CD4-positive, alpha-beta T cell treated with Interleukin-15 for 1 hour (primary cell): ENCODE data around the gene PORCN.
A peak's percentile ranks its signal among the peaks of the same experiment; 100 is the strongest.

Experiments used
- DNase-seq: peaks from one replicate; pipeline ENCODE4 v3.0.0-alpha.2; 2020

PORCN gene

DNA sequence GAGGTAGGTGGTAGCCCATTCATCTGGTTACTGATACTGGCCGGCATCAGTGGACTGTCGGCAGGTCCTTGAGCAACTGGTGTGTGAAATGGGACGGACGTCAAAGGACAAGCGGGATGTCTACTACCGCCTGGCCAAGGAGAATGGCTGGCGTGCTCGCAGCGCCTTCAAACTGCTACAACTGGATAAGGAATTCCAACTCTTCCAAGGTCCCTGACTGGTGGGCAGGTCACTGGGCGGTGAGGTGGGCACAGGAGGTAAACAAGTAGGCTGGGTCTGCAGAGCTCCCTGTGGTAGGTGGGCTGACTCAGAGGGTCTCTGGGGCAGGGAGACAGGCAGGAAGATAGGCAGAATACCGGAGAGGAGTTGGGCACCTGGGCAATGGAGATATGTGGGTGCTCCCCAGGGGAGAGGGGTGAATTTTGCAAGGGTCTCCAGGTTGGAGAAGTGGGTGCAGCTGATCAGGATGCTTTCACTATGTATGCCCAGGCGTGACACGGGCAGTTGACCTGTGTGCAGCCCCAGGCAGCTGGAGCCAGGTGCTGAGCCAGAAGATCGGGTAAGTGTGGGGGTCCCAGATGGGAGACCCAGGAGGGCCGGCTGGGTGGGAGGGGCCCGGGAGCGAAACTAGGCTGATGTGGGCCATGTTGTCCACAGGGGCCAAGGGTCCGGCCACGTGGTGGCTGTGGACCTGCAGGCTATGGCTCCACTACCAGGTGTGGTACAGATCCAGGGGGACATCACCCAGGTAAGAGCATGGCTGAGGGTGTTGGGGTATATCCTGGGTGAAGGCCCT, 30.6 kb upstream of the PORCN start:
- DNase-seq, result no peak

DNA sequence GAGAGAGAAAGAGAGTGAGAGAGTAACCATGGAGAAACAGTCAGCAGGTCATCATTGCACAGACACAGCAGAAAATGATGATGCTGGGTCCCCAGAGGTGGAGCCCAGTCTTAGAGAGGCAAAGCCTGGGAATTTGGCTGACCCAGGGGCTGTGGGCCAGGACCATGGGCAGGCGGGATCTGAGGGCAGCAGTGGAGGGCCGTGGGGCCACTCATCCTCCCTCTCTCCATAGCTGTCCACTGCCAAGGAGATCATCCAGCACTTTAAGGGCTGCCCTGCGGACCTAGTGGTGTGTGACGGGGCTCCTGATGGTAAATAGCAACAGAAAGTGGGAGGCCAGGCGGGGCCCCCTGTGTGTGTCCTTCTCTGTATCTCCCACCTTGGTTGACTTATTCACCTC, 30.0 kb upstream of the PORCN start:
- DNase-seq, result no peak

DNA sequence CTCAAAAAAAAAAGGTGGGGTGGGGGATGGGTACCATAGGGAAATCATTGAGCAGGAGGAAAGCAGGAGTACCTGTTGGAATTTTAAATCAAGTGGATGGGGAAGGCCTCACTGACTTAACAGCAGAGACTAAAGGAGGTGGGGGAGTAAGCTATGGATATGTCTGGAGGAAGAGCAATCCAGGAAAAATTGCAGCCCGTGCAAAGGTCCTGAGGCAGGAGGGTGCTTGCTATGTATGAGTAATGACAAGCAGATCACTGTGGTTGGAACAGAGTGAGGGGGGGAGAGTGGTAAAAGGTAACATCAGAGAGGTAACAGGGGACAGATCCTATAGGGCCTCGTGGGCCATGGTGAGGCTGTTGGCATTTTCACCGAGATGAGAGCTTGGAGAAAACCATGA, 28.6 kb upstream of the PORCN start:
- no peak for DNase-seq

- DNase-seq, result no peak
These were observed 28.2 kb upstream of the PORCN start for GRCh38 chrX:48480583-48480982.

DNA sequence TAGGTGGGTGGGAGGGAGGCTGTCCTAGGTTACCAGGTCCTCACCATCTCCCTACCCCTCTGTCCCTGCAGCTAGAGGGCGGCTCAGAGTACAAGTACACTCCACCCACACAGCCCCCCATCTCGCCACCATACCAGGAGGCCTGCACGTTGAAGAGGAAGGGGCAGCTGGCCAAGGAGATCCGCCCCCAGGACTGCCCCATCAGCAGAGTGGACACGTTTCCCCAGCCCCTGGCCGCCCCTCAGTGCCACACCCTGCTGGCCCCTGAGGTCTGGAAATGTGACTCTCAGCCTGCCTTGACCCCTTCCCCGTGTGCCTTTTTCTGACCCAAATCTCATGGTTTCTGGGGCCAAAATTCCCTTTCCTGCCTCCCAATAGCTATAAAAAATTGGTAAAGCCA, 26.3 kb upstream of the PORCN start:
- DNase-seq, result no peak

- peak; percentile 53 for DNase-seq
These were observed 21.4 kb upstream of the PORCN start for GRCh38 chrX:48487362-48487798.

GRCh38 chrX:48488034-48488433, 20.8 kb upstream of the PORCN start:
- no peak for DNase-seq

- no peak for DNase-seq
These were observed 19.5 kb upstream of the PORCN start for GRCh38 chrX:48489296-48489695.

GRCh38 chrX:48489892-48490291, 18.9 kb upstream of the PORCN start:
- no peak for DNase-seq

GRCh38 chrX:48490661-48491060, 18.1 kb upstream of the PORCN start:
- no peak for DNase-seq

DNA sequence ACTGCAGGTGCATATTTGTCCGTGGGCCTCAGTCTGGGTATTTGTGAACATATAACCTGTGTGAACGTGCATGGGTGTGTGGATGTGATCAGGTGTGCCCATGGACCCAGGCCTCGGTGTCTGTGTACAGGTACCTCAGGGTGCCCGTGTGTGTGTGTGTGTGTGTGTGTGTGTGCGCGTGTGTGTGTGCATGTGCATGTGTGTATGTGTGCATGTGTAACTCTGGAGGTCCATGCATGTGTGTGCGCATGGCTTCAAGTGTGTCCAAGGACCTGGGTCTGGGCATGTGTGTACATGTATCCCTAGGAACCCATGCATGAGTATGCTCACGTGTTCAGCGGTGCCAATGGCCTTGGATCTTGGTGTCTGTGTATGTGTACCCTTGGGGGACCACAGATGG, 17.0 kb upstream of the PORCN start:
- DNase-seq, result no peak

DNA sequence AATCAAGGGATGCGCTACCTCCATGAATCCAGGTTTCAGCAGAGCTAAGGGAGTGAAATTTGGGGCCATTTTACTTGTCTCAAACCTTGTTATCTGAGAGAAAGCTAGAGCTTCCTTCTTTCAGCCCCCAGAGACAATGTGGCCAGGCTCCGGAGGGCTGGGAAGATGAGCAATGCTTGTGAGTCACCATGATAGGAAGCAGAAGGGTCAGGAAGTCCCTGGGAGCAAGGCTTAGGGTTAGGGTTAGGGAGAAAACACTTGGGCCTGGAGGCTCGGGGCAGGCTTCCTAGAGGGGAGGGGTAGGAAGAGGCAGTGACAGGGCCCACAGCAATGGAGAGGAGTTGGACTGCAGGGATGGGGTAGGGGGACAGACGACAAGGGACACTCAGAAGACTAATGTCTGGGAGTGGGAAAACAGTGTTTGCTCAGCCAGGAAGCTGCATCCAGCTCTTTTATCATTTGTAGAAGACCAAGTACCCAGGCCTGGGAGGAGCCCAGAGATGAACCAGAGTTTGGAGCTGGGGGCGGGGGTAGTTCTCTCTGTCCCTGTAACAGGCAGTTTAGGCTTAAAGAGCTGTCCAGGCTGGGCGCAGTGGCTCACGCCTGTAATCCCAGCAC, 16.4 kb upstream of the PORCN start:
- no peak for DNase-seq

GRCh38 chrX:48493890-48494364, 14.9 kb upstream of the PORCN start:
- DNase-seq, result no peak

GRCh38 chrX:48496660-48497059, 12.1 kb upstream of the PORCN start:
- DNase-seq, result no peak

DNA sequence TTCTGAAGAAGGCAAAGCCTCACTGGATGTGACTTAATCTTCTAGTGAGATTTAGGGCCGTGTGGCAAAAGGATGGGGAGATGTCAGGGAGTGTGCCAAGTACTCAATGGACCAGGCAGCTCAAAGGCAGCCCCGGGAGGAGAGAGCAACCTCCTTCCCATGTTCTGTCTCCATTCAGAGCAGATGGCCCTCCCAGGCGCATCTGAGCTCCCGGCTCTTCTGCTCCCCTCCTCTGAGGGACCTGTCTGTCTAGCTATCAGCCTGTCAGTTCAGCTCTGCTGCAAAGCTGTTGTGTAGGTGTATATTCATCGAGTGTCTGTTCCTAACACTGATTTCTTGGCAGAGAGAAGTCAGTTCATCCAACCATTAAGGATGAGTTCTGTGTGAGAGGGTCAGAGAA, 10.9 kb upstream of the PORCN start:
- no peak for DNase-seq

- DNase-seq, result no peak
These were observed 10.4 kb upstream of the PORCN start for GRCh38 chrX:48498374-48498809.

DNA sequence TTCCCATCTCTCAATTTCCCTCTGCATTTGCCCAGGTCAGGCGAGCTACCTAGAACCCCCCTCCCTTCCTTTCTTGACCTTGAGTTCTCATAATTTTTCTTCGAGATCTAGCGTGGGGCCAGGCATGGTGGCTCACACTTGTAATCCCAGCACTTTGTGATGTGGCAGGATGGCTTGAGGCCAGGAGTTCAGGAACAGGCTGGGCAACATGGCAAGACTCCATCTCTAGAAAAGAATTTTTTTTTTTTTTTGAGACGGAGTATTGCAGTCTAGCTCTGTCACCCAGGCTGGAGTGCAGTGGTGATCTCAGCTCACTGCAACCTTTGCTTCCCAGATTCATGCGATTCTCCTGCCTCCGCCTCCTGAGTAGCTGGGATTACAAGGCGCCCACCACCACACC, 4.5 kb upstream of the PORCN start:
- no peak for DNase-seq

DNA sequence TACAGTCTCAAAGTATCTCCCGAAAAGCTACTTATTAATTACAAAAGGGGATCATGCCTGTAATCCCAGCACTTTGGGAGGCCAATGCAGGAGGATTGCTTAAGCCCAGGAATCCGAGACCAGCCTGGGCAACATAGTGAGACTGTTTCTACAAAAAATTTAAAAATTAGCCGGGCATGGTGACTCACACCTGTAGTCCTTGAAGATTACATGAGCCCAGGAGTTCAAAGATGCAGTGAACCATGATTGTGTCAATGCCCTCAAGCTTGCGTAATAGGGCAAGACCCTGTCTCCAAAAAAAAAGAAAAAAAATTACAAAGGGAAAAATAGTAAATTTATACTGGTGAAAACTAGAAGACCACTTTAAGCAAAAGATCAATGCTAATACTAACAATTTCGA, 3.3 kb upstream of the PORCN start:
- DNase-seq, result no peak

DNA sequence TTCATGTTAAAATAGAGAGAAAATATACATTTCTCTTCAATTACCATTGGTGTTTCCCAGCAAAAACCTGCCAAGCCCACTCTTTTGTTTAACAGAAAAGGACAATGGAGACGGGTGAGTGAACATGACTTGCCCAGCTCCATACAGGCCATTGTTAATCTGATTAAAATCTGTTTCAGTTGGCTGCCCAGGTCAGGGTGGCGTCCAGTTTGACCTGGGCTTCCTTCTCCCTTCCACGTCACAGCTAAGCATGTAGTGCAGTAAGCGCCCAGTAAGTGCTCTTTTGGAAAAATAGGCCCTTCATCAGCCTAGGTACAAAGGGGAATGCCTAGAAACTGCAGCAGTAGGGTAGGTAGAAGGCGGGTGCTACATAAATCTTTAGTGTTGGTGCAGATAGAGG, 1.5 kb upstream of the PORCN start:
- no peak for DNase-seq

- DNase-seq, result no peak
These were observed 426 bp downstream of the PORCN start for GRCh38 chrX:48509245-48509590.

DNA sequence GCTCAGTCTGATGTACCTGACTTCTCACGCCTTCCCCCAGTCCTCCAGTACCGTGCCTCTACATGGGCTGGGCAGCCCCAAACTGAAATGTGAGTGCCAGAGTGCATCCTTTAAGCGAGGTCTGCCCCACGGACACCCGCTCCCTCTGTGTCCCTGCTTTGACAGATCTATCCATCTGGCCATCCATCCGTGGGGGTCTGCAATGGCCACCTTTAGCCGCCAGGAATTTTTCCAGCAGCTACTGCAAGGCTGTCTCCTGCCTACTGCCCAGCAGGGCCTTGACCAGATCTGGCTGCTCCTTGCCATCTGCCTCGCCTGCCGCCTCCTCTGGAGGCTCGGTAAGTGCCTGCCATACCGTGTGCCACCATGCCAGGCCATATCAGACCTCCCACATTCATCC, 827 bp downstream of the PORCN start:
- no peak for DNase-seq

DNA sequence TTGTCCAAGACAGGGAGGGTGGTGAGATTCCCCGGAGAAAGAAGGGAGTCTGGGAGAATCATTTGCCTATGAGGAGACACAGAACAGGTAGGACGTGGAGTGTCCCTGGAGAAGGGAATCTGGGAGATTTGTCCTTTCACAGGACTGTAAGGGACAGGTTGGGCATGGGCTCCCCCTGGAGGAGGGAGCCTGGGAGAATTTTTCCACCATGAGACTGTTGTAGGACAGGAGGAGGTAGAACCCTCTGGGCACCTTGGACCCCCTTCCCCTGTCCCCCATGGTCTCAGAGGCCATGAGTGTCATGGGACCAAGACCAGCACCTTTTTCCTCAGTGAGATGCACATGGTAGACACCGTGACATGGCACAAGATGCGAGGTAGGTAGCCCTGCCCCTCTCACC, 2.8 kb downstream of the PORCN start:
- no peak for DNase-seq

- DNase-seq, result no peak
These were observed 3.7 kb downstream of the PORCN start for GRCh38 chrX:48512371-48512935.

GRCh38 chrX:48513670-48514069, 4.9 kb downstream of the PORCN start:
- no peak for DNase-seq
